HG03196 (cell line): ENCODE data around the gene CRABP2.

Experiments used
- ATAC-seq: cut with Tn5 transposase; IDR thresholded peaks from one replicate; pipeline ENCODE4 v1.9.1; 2021; ENCODE audit not compliant: unreplicated experiment

CRABP2 gene

DNA sequence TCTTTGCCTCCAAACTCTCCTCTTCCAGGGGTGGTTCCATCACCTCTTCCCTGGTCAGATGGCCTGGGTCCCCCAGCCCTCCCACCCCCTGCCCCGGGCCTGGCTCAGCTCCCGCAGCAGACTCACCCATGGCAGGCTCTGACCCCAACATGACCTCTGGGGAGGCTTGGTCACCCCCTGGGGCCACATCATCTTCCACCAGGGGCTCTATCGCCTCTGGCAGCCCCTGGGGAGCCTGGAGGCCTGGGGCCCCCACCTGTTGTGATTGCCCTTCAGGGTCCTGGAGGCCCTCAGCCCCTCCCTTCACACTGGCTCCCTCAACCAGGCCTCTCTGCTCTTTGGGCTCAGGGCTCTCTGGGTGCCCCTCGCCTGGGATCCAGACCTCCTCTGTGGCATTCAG is 34.6 kb downstream of the CRABP2 start:
- ATAC-seq, result no peak

DNA sequence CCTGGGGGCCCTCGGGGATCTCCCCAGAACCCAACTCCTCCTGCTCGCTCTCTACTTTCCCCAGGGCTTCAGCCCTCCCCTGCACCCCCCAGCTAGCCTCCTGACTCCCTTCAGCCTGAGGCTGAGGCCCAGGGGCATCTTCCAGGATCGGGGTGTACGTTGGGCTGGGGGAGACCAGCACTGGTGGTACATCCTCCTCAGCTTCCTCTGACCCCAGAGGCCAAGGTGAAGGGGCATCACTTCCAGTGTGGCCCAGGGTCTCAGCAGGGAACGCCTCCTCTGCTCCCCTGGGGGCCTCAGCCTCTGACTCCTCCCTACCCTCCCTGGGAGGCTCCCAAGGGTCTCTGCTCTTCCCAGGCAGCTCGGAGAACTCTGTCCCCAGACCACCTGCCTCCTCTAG is 35.0 kb downstream of the CRABP2 start:
- no peak for ATAC-seq

DNA sequence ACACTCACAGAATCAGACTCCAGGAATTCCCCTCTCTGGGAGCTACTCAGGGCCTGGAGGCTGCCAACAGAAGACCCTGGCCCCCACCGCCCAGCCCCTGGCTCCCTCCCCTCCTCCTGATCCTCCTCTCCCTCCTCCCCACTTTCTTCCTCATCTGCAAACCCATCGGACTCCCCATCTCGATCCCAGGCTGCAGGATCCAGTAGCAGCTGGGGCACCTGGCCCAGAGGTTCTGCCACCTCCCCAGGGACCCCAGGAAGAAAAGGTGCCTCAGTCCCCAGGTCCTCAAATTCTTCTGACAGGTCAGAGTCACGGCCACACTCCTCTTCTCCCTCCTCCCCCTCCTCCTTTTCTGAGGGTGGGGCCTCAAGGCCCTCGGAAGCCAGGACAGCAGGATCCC is 35.6 kb downstream of the CRABP2 start:
- no peak for ATAC-seq

DNA sequence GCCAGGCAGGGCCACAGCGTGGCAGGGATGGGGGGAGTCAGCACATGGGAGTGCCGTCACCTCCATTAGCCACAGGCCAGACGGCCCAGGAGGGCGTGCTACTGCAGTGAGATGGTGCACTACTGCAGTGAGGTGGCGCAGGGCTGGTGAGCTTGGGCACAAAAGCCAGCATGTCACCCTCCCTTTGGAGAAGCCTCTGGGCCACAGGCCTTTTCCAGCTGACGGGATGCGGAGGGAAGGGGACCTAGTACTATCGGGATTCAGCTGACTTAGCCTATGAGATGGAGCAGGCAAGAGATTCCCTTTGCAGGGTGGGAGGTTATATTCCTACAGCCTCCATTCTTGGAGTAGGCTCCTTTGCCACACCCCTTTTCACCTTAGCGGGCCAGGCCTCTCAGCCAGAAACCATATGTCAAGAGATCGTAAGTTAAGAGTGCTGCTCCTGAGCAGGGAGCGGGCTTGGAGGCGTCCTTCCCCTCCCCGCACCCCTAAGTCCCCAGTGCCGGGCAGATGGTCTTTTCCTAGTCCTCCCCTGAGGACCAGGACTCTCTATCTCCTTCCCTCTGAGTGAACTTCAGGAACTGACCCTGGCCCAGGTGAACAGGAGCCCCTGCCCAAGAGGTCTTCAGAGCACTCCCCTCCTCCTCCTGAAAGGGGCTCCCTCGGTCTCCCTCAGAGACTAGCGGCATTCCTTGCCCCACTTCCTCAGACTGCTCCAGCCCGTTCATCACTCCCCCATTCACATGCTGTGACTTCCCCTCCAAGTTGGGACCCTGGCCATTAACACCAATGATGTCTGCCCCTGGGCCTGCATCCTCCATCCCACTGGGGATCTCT is 36.4 kb downstream of the CRABP2 start:
- no peak for ATAC-seq

DNA sequence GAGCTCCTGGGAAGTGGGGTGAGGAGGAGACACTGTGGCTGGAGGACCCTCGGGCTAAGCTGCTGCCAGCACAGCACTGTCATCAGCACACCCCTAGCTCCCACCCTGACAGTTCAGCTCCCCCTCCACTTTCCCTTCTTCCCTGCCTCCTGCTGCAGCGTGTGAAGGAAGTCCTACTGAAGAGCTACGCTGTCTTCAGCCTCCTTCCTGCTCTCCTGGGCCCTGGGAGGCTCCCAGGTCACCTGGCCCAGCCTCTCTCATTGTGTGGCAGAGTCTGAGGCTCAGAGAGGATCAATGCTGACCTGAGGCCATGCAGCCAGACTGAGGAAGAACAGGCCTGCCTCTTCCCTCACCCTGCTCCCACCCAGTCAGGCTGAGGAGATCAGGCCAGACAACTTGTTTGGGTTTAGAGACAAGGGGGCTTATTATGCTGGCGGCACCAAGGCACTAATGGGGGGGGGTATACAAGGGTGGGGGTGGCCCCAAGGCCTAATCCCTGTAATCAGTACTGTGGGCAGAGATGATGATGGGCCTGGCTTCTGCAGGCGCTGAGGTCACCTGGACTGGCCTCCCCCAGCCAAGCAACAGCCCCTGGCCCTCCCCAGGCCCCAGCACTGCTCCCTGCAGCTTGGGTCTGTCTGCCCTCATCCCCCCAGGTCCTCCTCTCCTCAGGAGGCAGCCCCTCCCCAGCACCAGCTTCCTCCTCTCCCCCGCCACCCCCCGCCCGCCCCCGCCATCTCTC is 37.2 kb downstream of the CRABP2 start:
- no peak for ATAC-seq

DNA sequence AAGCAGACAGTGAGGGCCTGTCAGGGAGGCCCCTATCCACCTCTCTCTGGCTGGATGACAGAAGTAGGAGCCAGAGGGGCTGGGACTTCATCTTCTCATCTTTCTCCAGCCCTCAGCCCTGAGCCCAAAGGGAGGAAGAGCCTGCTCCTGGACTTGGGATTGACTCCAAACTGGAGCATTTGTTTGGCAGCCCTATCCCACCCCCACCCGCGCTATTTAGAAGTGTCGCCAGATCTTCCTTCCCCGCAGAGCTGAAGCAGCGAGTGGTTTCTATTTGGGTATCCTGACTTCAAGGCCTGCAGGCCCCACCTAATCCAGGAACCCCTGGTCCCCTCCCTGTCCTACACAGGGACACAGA is 37.8 kb downstream of the CRABP2 start:
- no peak for ATAC-seq

DNA sequence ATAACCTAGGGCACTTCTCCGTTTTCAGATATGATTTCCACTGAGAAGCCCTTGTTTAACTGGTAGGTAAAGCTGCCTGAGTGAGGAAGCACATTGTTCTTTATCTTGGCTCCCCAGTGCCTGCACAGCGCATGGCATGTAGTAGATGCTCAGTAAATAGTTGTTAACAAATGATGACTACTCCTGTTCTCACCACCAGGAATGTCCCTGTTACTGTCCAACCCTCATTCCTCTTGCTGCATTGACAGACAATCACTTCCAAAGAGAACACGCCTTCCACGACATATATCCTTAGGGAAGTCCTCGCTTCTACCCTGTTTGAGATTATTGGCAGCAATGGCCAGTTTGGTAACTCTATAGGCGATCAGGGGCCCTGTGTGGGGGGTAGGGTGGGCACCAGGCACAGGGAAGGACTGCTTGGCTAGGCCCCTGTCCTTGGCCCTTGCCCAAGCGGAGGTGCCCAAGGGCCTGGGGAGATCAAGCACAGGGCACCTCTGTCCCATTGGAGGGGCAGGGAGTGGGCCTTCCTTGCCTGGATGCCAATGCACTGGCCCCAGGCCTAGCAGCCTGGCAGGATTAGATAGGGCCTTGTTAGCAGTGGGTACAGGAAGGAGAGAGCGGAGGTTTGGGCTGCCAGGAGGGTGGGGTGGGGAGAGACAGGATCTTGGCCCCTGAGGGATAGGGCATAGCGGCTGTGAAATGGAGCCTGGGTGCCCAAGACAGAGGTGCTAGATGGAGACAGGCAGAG is 38.3 kb downstream of the CRABP2 start:
- no peak for ATAC-seq

DNA sequence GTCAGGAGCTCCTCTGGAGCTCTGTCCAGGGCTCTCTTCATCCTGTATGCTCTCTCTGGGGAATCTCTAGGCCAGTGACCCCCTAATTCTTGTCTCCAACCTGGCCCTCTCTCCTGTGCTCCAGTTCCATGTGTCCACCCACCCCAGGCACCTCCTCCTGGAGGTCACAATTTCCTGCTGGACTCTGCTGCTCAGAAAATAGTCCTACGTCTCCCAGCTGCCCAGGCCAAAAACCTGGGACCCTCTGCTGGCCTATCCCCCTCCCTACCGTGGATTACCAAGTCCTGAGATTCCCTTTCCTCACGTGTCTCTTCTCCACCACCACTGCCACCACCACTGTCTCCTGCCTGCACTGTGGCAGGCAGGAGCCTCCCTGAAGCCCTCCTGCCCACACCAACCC is 39.8 kb downstream of the CRABP2 start:
- ATAC-seq, result no peak

DNA sequence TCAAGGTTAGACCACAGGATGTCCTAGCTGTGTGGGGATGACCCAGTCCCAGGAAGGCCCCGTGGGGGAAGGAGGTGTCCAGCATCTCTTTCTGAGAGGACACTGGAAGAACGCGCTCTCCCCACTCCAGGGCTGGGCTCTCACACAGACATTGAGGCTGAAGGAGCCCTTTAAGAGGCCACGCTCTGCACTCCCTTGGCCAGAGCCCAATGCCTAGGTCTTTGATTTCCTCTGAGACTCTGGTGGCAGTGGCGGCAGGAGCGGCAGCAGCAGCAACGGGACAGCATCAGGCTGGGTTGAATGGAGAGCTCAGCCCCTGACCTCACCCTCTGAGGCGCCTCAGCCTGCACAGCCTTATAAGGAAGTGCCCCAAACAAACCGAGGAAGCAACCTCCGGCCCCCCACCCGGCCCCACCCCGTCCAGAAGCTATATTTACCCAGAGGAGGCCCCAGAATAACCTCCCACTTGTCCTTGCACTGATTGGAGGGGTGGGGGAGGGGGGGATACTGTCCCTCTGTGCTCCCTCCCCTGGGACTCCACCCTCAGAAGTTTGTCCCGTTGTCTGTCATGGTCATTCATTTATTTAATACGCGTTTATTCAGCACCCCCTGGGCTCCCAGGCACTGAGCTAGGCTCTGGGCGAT is 40.5 kb downstream of the CRABP2 start:
- ATAC-seq, result no peak

DNA sequence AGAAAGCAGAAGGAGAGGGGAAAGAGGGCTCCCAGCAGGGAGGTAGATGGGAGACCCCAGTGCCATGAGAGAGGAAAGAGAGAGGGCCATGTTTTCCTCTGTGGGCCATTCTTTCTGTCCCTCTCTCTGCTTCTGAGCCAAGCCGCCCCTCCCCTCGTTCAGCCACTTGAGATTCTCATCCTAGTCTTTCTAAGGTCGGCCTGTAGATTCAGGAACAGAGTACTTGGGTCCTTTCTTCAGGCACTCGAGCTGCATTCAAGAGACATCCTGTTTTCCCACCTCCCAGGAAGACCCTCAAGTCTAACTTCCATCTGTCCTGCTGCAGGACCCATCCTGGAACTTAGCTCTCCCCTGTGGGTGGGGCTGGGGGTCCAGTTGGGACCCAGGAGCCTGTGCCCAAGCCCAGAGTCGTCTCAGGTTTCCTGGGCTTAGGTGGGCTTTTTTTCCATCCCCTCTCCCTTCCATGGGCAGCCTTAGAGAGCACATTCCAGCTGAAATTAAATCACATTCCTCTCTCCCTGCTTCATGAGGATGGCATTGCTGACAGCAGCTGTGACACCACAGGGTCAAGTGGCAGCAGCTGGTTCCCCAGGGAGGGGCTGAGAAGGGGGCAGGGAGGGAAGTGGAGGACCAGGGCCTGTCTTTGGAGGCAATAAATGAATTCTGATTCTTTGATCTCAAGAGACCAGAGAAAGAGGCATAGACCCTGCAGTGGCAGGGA is 41.2 kb downstream of the CRABP2 start:
- ATAC-seq, result no peak

DNA sequence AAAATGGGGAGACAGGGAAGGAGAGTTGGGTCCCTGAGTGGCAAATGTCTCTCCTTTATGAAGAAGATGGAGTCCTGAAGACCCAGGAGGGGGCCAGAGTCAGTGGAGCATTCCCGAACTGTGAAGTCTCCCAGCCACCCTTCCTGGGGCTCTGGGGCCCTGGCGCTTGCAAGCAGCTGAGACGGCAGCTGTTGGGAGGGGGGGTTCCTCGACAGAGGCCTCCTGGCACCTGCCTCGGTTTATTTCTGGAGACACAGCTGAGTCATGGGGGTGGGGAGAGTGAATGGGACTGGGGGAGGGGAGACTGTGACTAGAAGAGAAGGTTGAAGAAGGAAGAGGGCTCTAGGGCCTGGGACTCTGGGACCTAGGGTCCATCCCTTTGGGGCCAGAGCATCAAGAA is 42.2 kb downstream of the CRABP2 start:
- no peak for ATAC-seq

DNA sequence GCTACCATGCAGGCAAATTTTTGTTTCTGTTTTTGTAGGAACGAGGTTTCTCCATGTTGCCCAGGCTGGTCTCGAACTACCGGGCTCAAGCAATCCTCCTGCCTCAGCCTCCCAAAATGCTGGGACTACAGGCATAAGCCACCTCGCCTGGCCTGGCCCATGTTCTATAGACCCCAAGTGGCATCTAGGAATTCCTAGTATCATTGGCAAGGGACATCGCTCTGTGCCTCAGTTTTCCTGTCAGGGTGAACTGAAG is 42.7 kb downstream of the CRABP2 start:
- no peak for ATAC-seq

DNA sequence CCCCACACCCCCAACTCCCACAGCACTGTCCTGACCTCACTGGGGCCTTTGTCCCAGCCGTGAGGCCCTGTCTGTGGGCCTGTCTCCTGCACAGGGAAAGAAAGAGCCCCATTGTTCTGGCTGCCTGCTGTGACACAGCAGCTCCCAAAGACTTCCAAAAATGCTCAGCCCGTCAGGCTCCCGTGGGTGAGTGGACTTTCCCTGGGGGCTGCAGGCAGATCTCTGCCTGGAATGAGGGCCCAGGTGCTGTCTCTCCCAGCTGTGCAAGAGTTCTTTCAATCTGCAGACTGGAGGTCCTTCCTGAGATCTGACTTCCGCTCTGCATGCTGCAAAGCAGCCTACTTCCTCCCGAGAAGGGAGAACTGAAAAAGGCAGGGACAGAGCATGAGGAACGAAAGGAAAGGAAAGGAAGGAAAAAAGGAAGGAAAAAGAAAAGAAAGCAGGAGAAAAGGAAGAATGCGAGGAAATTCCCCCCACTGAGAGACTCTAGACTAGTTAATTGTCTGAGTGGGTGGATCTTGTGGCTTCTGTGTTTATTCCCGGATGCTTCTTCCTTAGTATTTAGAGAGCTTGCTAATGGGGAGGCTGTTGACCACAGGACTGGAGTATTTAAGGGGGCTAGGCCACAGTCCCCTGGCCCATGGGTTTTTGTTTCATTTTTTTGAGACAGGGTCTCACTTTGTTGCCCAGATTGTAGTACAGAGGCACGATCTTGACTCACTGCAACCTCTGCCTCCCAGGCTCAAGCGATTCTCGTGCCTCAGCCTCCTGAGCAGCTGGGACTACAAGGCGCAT is 43.2 kb downstream of the CRABP2 start:
- ATAC-seq, result no peak

DNA sequence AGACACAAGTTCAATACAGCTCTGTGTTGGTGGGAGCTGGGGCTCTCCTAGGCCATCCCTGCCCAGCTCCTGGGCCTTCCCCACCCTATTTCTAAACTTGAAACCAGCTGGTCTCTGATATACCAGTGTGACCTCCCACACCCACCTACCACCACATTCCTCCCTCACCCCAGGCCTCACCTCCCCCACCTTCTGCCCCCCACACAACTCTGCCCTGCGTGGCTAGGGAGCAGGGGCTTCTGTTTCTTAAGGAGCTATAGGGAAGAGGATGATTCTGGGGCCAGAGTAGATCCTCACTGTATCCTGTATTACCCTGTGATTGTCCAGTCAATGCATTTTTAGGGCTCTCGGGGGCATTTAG is 44.7 kb downstream of the CRABP2 start:
- ATAC-seq, result no peak

DNA sequence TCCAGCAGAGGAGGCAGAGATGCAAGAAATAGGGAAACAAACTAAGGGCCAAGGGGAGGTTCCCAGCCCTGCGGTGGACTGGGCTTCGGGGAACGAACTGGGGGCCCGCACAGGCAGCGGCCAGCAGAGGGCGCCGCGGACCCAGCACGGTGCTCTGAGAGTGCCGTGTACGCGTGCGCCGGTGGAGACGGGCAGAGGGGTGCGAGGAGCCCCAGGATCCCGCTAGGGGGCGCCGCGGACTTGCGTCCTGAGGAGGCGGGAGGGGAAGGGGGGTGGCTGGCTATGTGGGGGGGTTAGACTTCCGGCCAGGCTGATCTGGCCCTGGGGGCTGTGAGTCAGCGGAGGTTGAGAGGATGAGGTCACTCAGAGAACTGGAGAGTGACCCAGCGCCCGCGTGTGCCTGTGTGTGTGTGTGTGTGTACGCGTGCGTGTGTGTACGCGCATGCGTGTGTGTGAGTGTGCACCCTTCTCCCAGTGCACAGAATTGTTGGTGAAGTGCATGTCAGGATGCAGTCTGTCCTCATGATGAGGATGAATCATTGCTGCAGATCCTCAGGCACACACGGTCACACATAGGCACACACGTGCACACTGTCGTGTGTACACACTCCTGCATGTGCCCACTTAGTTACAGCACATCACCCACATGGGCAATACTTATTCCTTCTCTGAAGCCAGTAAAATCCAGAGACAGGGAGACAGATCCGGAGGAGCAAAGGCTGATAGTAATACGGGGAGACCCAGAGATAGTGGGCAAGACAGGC is 45.2 kb downstream of the CRABP2 start:
- peak; percentile 68 for ATAC-seq

DNA sequence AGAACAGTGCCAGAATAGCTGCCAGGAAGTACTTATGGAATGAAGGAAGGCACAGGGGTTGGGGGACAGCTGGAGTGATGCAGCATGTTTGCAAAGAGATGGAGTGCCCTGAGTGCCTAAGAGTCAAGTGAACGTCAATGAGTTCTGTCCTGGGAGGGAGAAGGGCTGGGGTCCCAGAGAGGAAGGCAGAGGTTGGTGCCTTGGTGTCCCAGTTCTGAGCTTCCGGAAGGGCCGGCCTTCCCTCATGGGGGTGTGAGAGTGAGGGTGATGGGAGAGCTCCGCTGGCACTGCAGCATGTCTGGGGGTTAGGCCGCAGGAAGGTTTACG is 45.8 kb downstream of the CRABP2 start:
- ATAC-seq, result peak; percentile 1

DNA sequence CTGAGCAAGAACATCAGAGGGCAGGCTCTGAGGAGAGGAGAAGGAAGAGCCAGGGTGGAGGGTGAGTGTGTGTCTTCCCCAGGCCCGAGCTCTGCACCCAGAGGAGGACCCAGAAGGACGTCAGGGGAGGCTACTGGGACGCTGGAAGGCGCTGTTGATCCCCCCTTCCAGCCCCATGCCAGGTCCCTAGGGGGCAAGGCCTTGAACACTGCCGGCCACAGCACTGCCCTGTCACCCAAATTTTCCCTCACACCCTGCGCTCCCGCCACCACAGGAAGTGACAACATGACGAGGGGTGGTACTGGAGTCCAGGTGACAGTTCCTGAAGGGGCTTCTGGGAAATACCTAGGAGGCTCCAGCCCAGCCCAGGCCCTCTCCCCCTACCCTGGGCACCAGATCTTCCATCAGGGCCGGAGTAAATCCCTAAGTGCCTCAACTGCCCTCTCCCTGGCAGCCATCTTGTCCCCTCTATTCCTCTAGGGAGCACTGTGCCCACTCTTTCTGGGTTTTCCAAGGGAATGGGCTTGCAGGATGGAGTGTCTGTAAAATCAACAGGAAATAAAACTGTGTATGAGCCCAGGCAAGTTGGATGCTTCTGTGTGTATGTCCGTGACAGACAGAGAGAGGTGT is 46.3 kb downstream of the CRABP2 start:
- no peak for ATAC-seq

DNA sequence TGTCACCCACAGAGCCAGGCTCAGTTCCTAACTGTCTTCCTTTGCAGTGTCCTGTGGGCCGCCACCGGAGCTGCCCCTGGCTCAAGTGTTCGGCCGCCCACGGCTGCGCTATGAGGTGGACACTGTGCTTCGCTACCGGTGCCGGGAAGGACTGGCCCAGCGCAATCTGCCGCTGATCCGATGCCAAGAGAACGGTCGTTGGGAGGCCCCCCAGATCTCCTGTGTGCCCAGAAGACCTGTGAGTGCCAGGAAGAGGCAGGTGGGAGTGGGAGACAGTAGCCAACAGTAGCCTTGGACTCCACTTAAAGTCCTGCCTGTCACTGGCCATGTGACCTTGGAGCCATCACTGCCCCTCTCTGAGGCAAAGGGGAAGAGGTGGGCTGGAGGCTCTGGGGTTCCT is 46.9 kb downstream of the CRABP2 start:
- ATAC-seq, result no peak

DNA sequence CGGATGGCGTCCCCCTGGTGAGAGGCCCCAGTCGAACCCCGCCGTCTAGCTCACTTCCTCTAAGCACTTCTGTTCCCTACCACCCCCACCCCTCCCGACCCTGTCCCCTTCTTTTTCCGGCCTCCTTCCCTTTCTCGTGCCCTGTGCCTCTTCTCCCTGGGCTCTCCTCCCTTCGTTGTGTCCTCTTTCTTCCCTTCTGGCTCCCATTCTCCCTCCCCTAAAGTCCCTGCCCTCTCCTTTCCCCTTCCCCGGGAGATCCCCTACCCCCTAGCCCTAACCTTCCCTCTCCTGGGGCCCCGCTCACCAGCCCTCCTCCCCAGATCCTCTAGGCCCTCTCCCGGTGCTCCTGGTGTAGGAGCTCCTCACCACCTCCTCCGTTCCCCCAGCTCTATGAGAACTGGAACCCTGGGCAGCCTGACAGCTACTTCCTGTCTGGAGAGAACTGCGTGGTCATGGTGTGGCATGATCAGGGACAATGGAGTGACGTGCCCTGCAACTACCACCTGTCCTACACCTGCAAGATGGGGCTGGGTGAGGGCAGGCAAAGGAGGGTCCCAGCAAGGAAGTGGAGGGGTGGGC is 47.6 kb downstream of the CRABP2 start:
- no peak for ATAC-seq
